Peyer's patch (tissue), 4 donors: ENCODE results near the gene PLA2G6.

ENCODE experiments used
- CTCF ChIP-seq, 6 experiments: fragments of 450-650 bp in 4 of 6; fragments of 200-600 bp in 2 of 6; sonication (generic) in 1 of 6; IDR thresholded peaks; one replicate each; pipeline ENCODE4 v1.5.1; 2017 to 2019; ENCODE audit warnings: antibody characterized with exemption in 6 of 6, mild to moderate bottlenecking in 3 of 6, moderate library complexity in 1 of 6
- POLR2A ChIP-seq, 2 donors: fragments of 450-650 bp; IDR thresholded peaks; one replicate each; pipeline ENCODE4 v1.5.1; 2017; ENCODE audit warnings: antibody characterized with exemption in 2 of 2, mild to moderate bottlenecking in 2 of 2, moderate library complexity in 2 of 2

DNA sequence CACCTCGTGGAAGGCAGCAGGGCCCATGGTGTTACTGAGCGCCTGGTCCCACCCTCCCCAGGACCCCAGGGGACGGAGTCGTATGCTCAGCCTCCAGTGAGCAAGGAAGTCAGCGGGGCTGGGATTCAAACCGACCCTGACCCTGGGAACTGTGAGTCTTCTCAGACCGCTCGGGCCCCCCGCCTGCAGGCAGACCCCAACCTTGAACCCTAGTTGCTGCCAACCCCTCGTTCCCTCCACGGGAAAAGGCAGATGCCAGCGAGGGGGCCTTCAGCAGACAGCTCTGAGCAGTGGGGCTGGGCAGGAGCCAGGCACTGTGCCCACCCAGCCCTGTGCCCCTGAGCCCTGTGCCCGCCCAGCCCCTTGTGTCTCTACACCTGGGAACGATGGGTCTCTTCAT is 104.0 kb downstream of the PLA2G6 start:
- TF ChIP-seq CTCF (IDR thresholded peaks at IDR 0.05) = no peak
- no peak for TF ChIP-seq POLR2A (IDR thresholded peaks at IDR 0.05)
